IPS-18a (cell line): Measurements from ENCODE around the gene SLC35E4.
"Not testable (repeated sequence)": the region's sequence is repeated elsewhere in the genome, so short reads cannot be mapped to it uniquely, and the experiment has no call there.

Experiments used
- H3K27ac ChIP-seq: one replicate; pipeline ENCODE4 v1.5.1; 2013; ENCODE audit warnings: low read length
- H3K27me3 ChIP-seq: one replicate; pipeline ENCODE4 v1.6.1; 2013; ENCODE audit warnings: mild to moderate bottlenecking, low read length; ENCODE audit not compliant: control insufficient read depth, insufficient read depth
- H3K36me3 ChIP-seq: one replicate; pipeline ENCODE4 v1.6.1; 2013; ENCODE audit warnings: low read depth, low read length; ENCODE audit not compliant: control insufficient read depth
- H3K4me1 ChIP-seq: one replicate; pipeline ENCODE4 v1.6.1; 2013; ENCODE audit warnings: low read depth, low read length; ENCODE audit not compliant: control insufficient read depth
- H3K4me3 ChIP-seq: one replicate; pipeline ENCODE4 v1.5.1; 2013; ENCODE audit warnings: low read length
- H3K9ac ChIP-seq: one replicate; pipeline ENCODE4 v1.6.1; 2013; ENCODE audit warnings: mild to moderate bottlenecking, low read length, moderate library complexity
- H3K9me3 ChIP-seq: one replicate; pipeline ENCODE4 v1.6.1; 2013; ENCODE audit warnings: low read depth, low read length; ENCODE audit not compliant: control insufficient read depth

SLC35E4 gene

GRCh38 chr22:30662040-30662439, 26.5 kb downstream of the SLC35E4 start:
- Histone ChIP-seq H3K9ac (no peak overlapping the region), H3K27me3 (peaks cover 13% of the 10 kb centered on the region), H3K4me1 (peaks cover 6% of the 10 kb centered on the region), H3K27ac (no peak overlapping the region), H3K9me3 (no peaks in the 10 kb centered on the region), H3K4me3 (no peak overlapping the region), H3K36me3 (no peaks in the 10 kb centered on the region)

GRCh38 chr22:30664798-30665197, 29.2 kb downstream of the SLC35E4 start:
- Histone ChIP-seq H3K4me1 (peaks cover 11% of the 10 kb centered on the region), H3K36me3 (no peaks in the 10 kb centered on the region), H3K27ac (no peak overlapping the region), H3K27me3 (peaks cover 27% of the 10 kb centered on the region), H3K9me3 (no peaks in the 10 kb centered on the region), H3K9ac (no peak overlapping the region), H3K4me3 (no peak overlapping the region)

GRCh38 chr22:30665266-30665665, 29.7 kb downstream of the SLC35E4 start:
- no peak overlapping the region for H3K27ac ChIP-seq
- peaks cover 11% of the 10 kb centered on the region for H3K4me1 ChIP-seq
- H3K36me3 ChIP-seq: no peaks in the 10 kb centered on the region
- no peak overlapping the region for H3K9ac ChIP-seq
- H3K4me3 ChIP-seq: no peak overlapping the region
- no peaks in the 10 kb centered on the region for H3K9me3 ChIP-seq
- peaks cover 27% of the 10 kb centered on the region for H3K27me3 ChIP-seq

GRCh38 chr22:30665786-30666185, 30.2 kb downstream of the SLC35E4 start:
- Histone ChIP-seq H3K9me3 (no peaks in the 10 kb centered on the region), H3K27ac (no peak overlapping the region), H3K36me3 (no peaks in the 10 kb centered on the region), H3K27me3 (peaks cover 27% of the 10 kb centered on the region), H3K9ac (no peak overlapping the region), H3K4me1 (peaks cover 11% of the 10 kb centered on the region), H3K4me3 (no peak overlapping the region)

- Histone ChIP-seq H3K27ac (no peak overlapping the region), H3K9ac (peak overlapping the region; percentile 29)
These were observed 31.5 kb downstream of the SLC35E4 start for GRCh38 chr22:30667107-30667493.

GRCh38 chr22:30667494-30668385, 32.2 kb downstream of the SLC35E4 start, which contains the start of gene DUSP18:
DUSP18 (minus strand) TSS chr22:30667875; CDS start chr22:30664003, 3,872 bp downstream.
- Histone ChIP-seq H3K9ac (peak within 1 kb of the TSS; percentile 58), H3K4me3 (peak within 1 kb of the TSS; percentile 81), H3K27me3 (peaks cover 27% of the 10 kb centered on the region), H3K9me3 (no peaks in the 10 kb centered on the region), H3K27ac (no peak within 1 kb of the TSS), H3K4me1 (peaks cover 11% of the 10 kb centered on the region), H3K36me3 (no peaks in the 10 kb centered on the region)

More at GRCh38 chr22:30667107-30667493, 31.5 kb downstream of the SLC35E4 start:
- H3K36me3 ChIP-seq: no peaks in the 10 kb centered on the region
- H3K4me3 ChIP-seq: peak overlapping the region; percentile 81
- peaks cover 27% of the 10 kb centered on the region for H3K27me3 ChIP-seq
- H3K9me3 ChIP-seq: no peaks in the 10 kb centered on the region
- peaks cover 11% of the 10 kb centered on the region for H3K4me1 ChIP-seq

GRCh38 chr22:30668386-30668710, 32.8 kb downstream of the SLC35E4 start:
- no peaks in the 10 kb centered on the region for H3K9me3 ChIP-seq
- peak overlapping the region; percentile 81 for H3K4me3 ChIP-seq
- peaks cover 11% of the 10 kb centered on the region for H3K4me1 ChIP-seq
- peak overlapping the region; percentile 58 for H3K9ac ChIP-seq
- H3K36me3 ChIP-seq: no peaks in the 10 kb centered on the region
- peaks cover 27% of the 10 kb centered on the region for H3K27me3 ChIP-seq
- no peak overlapping the region for H3K27ac ChIP-seq

- Histone ChIP-seq H3K4me3 (no peak overlapping the region), H3K36me3 (no peaks in the 10 kb centered on the region), H3K9me3 (no peaks in the 10 kb centered on the region), H3K27me3 (peaks cover 21% of the 10 kb centered on the region), H3K27ac (no peak overlapping the region), H3K4me1 (peaks cover 11% of the 10 kb centered on the region), H3K9ac (no peak overlapping the region)
These were observed 35.5 kb downstream of the SLC35E4 start for GRCh38 chr22:30671071-30671470.

GRCh38 chr22:30673136-30673535, 37.6 kb downstream of the SLC35E4 start:
- H3K27ac ChIP-seq: no peak overlapping the region
- H3K36me3 ChIP-seq: no peaks in the 10 kb centered on the region
- no peaks in the 10 kb centered on the region for H3K9me3 ChIP-seq
- H3K4me3 ChIP-seq: no peak overlapping the region
- H3K9ac ChIP-seq: no peak overlapping the region
- H3K4me1 ChIP-seq: peaks cover 4% of the 10 kb centered on the region
- H3K27me3 ChIP-seq: peaks cover 12% of the 10 kb centered on the region

GRCh38 chr22:30674482-30674881, 38.9 kb downstream of the SLC35E4 start:
- Histone ChIP-seq H3K4me3 (no peak overlapping the region), H3K36me3 (no peaks in the 10 kb centered on the region), H3K27me3 (no peaks in the 10 kb centered on the region), H3K9me3 (no peaks in the 10 kb centered on the region), H3K4me1 (peaks cover 6% of the 10 kb centered on the region), H3K27ac (no peak overlapping the region), H3K9ac (no peak overlapping the region)

- Histone ChIP-seq H3K9me3 (no peaks in the 10 kb centered on the region), H3K4me3 (no peak overlapping the region), H3K27ac (no peak overlapping the region), H3K4me1 (peaks cover 6% of the 10 kb centered on the region), H3K9ac (no peak overlapping the region), H3K36me3 (no peaks in the 10 kb centered on the region), H3K27me3 (no peaks in the 10 kb centered on the region)
These were observed 39.9 kb downstream of the SLC35E4 start for GRCh38 chr22:30675436-30675835.

GRCh38 chr22:30676565-30676964, 41.0 kb downstream of the SLC35E4 start:
- H3K9me3 ChIP-seq, H3K9ac ChIP-seq, H3K27ac ChIP-seq, H3K4me1 ChIP-seq, H3K36me3 ChIP-seq, H3K27me3 ChIP-seq, H3K4me3 ChIP-seq: not testable (repeated sequence)
